ENCODE measurements around the gene CMTM3. TPM values are rescaled to one million over a fixed set of nuclear protein-coding genes. Genes with fewer than 3 reads are reported as not detected.

Gene CMTM3
- total RNA-seq, 1 experiment from 2014 or later = 12.8 TPM

- H3K4me2 ChIP-seq (ENCODE audit: low read length) = no peak overlapping the region
- TF ChIP-seq SRF (IDR thresholded peaks at IDR 0.05; ENCODE audit: low read depth) (no peak), MAX (IDR thresholded peaks at IDR 0.05) (no peak), ELF1 (IDR thresholded peaks at IDR 0.05; ENCODE audit: borderline replicate concordance, low read depth) (no peak), ZNF274 (IDR thresholded peaks at IDR 0.05; ENCODE audit: low read depth, low read length) (no peak), RAD21 (IDR thresholded peaks at IDR 0.05; ENCODE audit: low read depth) (no peak)
- no peaks in the 10 kb centered on the region for H4K20me1 ChIP-seq (ENCODE audit: insufficient read depth)
- no TSS peak for BruUV-seq (replicated peaks)
- POLR2A ChIA-PET = no interaction called here
- ATAC-seq (no peak), DNase-seq (ENCODE audit: low read depth, low spot score) (no peak)
- H3K4me3 ChIP-seq (replicated peaks in 1 of 2; ENCODE audit: low read depth in 1 of 2, low read length in 2 of 2) = no peak overlapping the region
- intact Hi-C loops (cut with micrococcal nuclease) = no loop called here
- no peaks in the 10 kb centered on the region for H3K36me3 ChIP-seq (ENCODE audit: control insufficient read depth in 1 of 2, insufficient read depth in 2 of 2, low read length in 2 of 2)
- H3K9ac ChIP-seq (ENCODE audit: low read length) = no peak overlapping the region
- no peaks in the 10 kb centered on the region for H3K9me2 ChIP-seq (ENCODE audit: insufficient read depth)
- no peak overlapping the region for H2AFZ ChIP-seq (ENCODE audit: low read depth, low read length, poor library complexity, severe bottlenecking)
- peaks cover 0 to 8% of the 10 kb centered on the region in 2 experiments; a peak in 3 of 4 replicates for H3K4me1 ChIP-seq (ENCODE audit: control insufficient read depth in 1 of 2, insufficient read depth in 2 of 2, low read length in 2 of 2)
- no peaks in the 10 kb centered on the region for H3K27me3 ChIP-seq (ENCODE audit: insufficient read depth, low read length)
- no peaks in the 10 kb centered on the region for H3K9me3 ChIP-seq (ENCODE audit: control insufficient read depth in 1 of 2, insufficient read depth in 1 of 2, low read depth in 1 of 2, low read length in 2 of 2)
- RAD21 ChIA-PET (ENCODE audit: low non-redundant PET in 1 of 2, low total read pairs in 2 of 2, uncharacterized antibody in 2 of 2, unreplicated experiment in 2 of 2) = no interaction called here
- no peak overlapping the region for H3K27ac ChIP-seq (ENCODE audit: low read depth, low read length)
- CTCF ChIA-PET = no interaction called here
- H3K79me2 ChIP-seq (ENCODE audit: insufficient read depth, low read length) = peaks cover 24% of the 10 kb centered on the region
Observed at GRCh38 chr16:66649167-66649566, 44.7 kb downstream of the CMTM3 start.

GRCh38 chr16:66649636-66650205 lies 45.2 kb downstream of the CMTM3 start:
- Histone ChIP-seq H2AFZ (ENCODE audit: low read depth, low read length, poor library complexity, severe bottlenecking) (no peak overlapping the region), H3K27me3 (ENCODE audit: insufficient read depth, low read length) (no peaks in the 10 kb centered on the region), H3K9me2 (ENCODE audit: insufficient read depth) (no peaks in the 10 kb centered on the region), H3K4me3 (replicated peaks in 1 of 2; ENCODE audit: low read depth in 1 of 2, low read length in 2 of 2) (no peak overlapping the region), H3K27ac (ENCODE audit: low read depth, low read length) (no peak overlapping the region), H4K20me1 (ENCODE audit: insufficient read depth) (no peaks in the 10 kb centered on the region), H3K4me1 (ENCODE audit: control insufficient read depth in 1 of 2, insufficient read depth in 2 of 2, low read length in 2 of 2) (peaks cover 0 to 8% of the 10 kb centered on the region in 2 experiments; a peak in 3 of 4 replicates), H3K9ac (ENCODE audit: low read length) (no peak overlapping the region), H3K36me3 (ENCODE audit: control insufficient read depth in 1 of 2, insufficient read depth in 2 of 2, low read length in 2 of 2) (no peaks in the 10 kb centered on the region), H3K9me3 (ENCODE audit: control insufficient read depth in 1 of 2, insufficient read depth in 1 of 2, low read depth in 1 of 2, low read length in 2 of 2) (no peaks in the 10 kb centered on the region), H3K4me2 (ENCODE audit: low read length) (no peak overlapping the region), H3K79me2 (ENCODE audit: insufficient read depth, low read length) (peaks cover 27% of the 10 kb centered on the region)
- POLR2A ChIA-PET = no interaction called here
- BruUV-seq (replicated peaks) = no TSS peak
- TF ChIP-seq EGR1 (IDR thresholded peaks at IDR 0.05; ENCODE audit: low read depth) (no peak), ZBTB33 (IDR thresholded peaks at IDR 0.05; ENCODE audit: extremely low read depth, insufficient replicate concordance, low read length) (no peak), SIN3A (IDR thresholded peaks at IDR 0.05; ENCODE audit: low read depth) (no peak), ZFX (IDR thresholded peaks at IDR 0.05) (no peak), SP1 (IDR thresholded peaks at IDR 0.05; ENCODE audit: low read depth) (no peak), MAX (IDR thresholded peaks at IDR 0.05) (no peak), EZH2 (IDR thresholded peaks at IDR 0.05) (no peak), CEBPB (IDR thresholded peaks at IDR 0.05; ENCODE audit: low read depth) (no peak), ELF1 (IDR thresholded peaks at IDR 0.05; ENCODE audit: borderline replicate concordance, low read depth) (no peak), RAD21 (IDR thresholded peaks at IDR 0.05; ENCODE audit: low read depth) (no peak), FOSL1 (IDR thresholded peaks at IDR 0.05; ENCODE audit: low read depth) (no peak), EZH2phosphoT487 (IDR thresholded peaks at IDR 0.05; ENCODE audit: borderline replicate concordance) (no peak), POLR2AphosphoS5 (IDR thresholded peaks at IDR 0.05; ENCODE audit: low read depth, low read length) (no peak), ZNF274 (IDR thresholded peaks at IDR 0.05; ENCODE audit: low read depth, low read length) (no peak), JUND (IDR thresholded peaks at IDR 0.05) (no peak)
- CTCF ChIA-PET = interaction anchor here (2.1 kb wide), 1 partner anchor 41 kb away, joined by 11 read pairs; no protein-coding TSS in a partner anchor
- intact Hi-C loops (cut with micrococcal nuclease) = no loop called here
- DNase-seq (ENCODE audit: low read depth, low spot score) = no peak
- RAD21 ChIA-PET (ENCODE audit: low non-redundant PET in 1 of 2, low total read pairs in 2 of 2, uncharacterized antibody in 2 of 2, unreplicated experiment in 2 of 2) = no interaction called here
- ATAC-seq = no peak

Data from HCT116 (cell line).